Suprapubic skin (tissue), 4 donors: ENCODE results near the gene RBMS1. TPM values are rescaled to one million over a fixed set of nuclear protein-coding genes. Genes with fewer than 3 reads are reported as not detected.

ENCODE experiments used
- DNase-seq, 2 donors: peaks; one replicate each; pipeline ENCODE4 v3.0.0-alpha.2; 2019; ENCODE audit warnings: low spot score in 2 of 2
- H3K27ac ChIP-seq: fragments of 200-600 bp; sonication (generic); one replicate; pipeline ENCODE4 v1.5.1; 2019
- H3K27me3 ChIP-seq: fragments of 200-600 bp; sonication (generic); one replicate; pipeline ENCODE4 v1.5.1; 2019
- H3K36me3 ChIP-seq: fragments of 200-600 bp; sonication (generic); one replicate; pipeline ENCODE4 v1.5.1; 2019
- H3K4me1 ChIP-seq: fragments of 200-600 bp; sonication (generic); one replicate; pipeline ENCODE4 v1.5.1; 2019
- H3K4me3 ChIP-seq: fragments of 200-600 bp; sonication (generic); one replicate; pipeline ENCODE4 v1.5.1; 2019; ENCODE audit warnings: mild to moderate bottlenecking
- H3K9me3 ChIP-seq: fragments of 200-600 bp; sonication (generic); one replicate; pipeline ENCODE4 v1.5.1; 2019
- CTCF ChIP-seq, 2 donors: fragments of 200-600 bp in 1 of 2; fragments of 450-650 bp in 1 of 2; sonication (generic) in 1 of 2; IDR thresholded peaks; one replicate each; pipeline ENCODE4 v1.5.1; 2016 to 2019; ENCODE audit warnings: antibody characterized with exemption in 2 of 2, mild to moderate bottlenecking in 1 of 2, moderate library complexity in 1 of 2
- EP300 ChIP-seq: sonication (generic); formaldehyde crosslinking; IDR thresholded peaks from one replicate; pipeline ENCODE4 v1.6.1; 2017; ENCODE audit warnings: antibody characterized with exemption
- POLR2A ChIP-seq, 2 donors: fragments of 450-650 bp; IDR thresholded peaks; one replicate each; pipeline ENCODE4 v1.6.1; 2017; ENCODE audit warnings: antibody characterized with exemption in 2 of 2, mild to moderate bottlenecking in 2 of 2, moderate library complexity in 2 of 2
- POLR2AphosphoS5 ChIP-seq, 3 donors: sonication (generic); formaldehyde crosslinking; IDR thresholded peaks; one replicate each; pipeline ENCODE4 v1.6.1; 2017; ENCODE audit warnings: antibody characterized with exemption in 3 of 3
- WGBS: methylation state at CpG from one replicate; pipeline ENCODE4 v1.1.5; 2018; 5-methylcytosine and 5-hydroxymethylcytosine counted together
- total RNA-seq, 4 donors: library from RNA; depleted of rRNA; stranded (reverse); fragments of >200 nt; gene quantifications; one replicate each; pipeline ENCODE4 v1.1.0, GENCODE V29; 2016

The RBMS1 gene
- total RNA-seq, 4 donors from 2014 or later = 55.7 to 92.2 (median 62.2) TPM

GRCh38 chr2:160277151-160277550 lies 216.5 kb downstream of the RBMS1 start:
- WGBS = 95% methylated on average over 6 of the region's 6 CpGs
- TF ChIP-seq EP300 (no peak), POLR2AphosphoS5 (IDR thresholded peaks at IDR 0.05) (no peak), POLR2A (IDR thresholded peaks at IDR 0.05) (no peak), CTCF (IDR thresholded peaks at IDR 0.05) (no peak)
- Histone ChIP-seq H3K9me3 (no peaks in the 10 kb centered on the region), H3K27ac (no peak overlapping the region), H3K36me3 (peaks cover 56% of the 10 kb centered on the region), H3K27me3 (no peaks in the 10 kb centered on the region), H3K4me3 (no peak overlapping the region), H3K4me1 (peaks cover 16% of the 10 kb centered on the region)
- DNase-seq = no peak

- H3K27me3 ChIP-seq = no peaks in the 10 kb centered on the region
- DNase-seq = no peak
- peaks cover 55% of the 10 kb centered on the region for H3K36me3 ChIP-seq
- no peak for TF ChIP-seq EP300
- no peak for TF ChIP-seq POLR2AphosphoS5 (IDR thresholded peaks at IDR 0.05)
- TF ChIP-seq CTCF (IDR thresholded peaks at IDR 0.05) = no peak
- TF ChIP-seq POLR2A (IDR thresholded peaks at IDR 0.05) = no peak
- peaks cover 23% of the 10 kb centered on the region for H3K4me1 ChIP-seq
- H3K4me3 ChIP-seq = no peak overlapping the region
- 85% methylated on average over 3 of the region's 3 CpGs for WGBS
- H3K27ac ChIP-seq = no peak overlapping the region
- no peaks in the 10 kb centered on the region for H3K9me3 ChIP-seq
These were observed 218.0 kb downstream of the RBMS1 start for GRCh38 chr2:160275656-160276055.

GRCh38 chr2:160271171-160272086 lies 222.2 kb downstream of the RBMS1 start:
- Histone ChIP-seq H3K36me3 (peaks cover 24% of the 10 kb centered on the region), H3K27ac (peak overlapping the region; percentile 96), H3K9me3 (no peaks in the 10 kb centered on the region), H3K4me1 (peaks cover 25% of the 10 kb centered on the region), H3K4me3 (no peak overlapping the region), H3K27me3 (no peaks in the 10 kb centered on the region)
- 81% methylated on average over 21 of the region's 21 CpGs for WGBS
- no peak for DNase-seq
- no peak for TF ChIP-seq POLR2A (IDR thresholded peaks at IDR 0.05)
- no peak for TF ChIP-seq EP300
- TF ChIP-seq CTCF (IDR thresholded peaks at IDR 0.05) = no peak
- no peak for TF ChIP-seq POLR2AphosphoS5 (IDR thresholded peaks at IDR 0.05)

- 65% methylated on average over 12 of the region's 15 CpGs for WGBS
- no peak for DNase-seq
- no peaks in the 10 kb centered on the region for H3K9me3 ChIP-seq
- peak overlapping the region; percentile 50 for H3K4me3 ChIP-seq
- H3K27ac ChIP-seq = peak overlapping the region; percentile 96
- TF ChIP-seq EP300 (no peak), CTCF (IDR thresholded peaks at IDR 0.05) (no peak)
- H3K27me3 ChIP-seq = no peaks in the 10 kb centered on the region
- H3K36me3 ChIP-seq = peaks cover 16% of the 10 kb centered on the region
- peaks cover 25% of the 10 kb centered on the region for H3K4me1 ChIP-seq
These were observed 223.0 kb downstream of the RBMS1 start for GRCh38 chr2:160270571-160271113.

- Histone ChIP-seq H3K36me3 (peaks cover 14% of the 10 kb centered on the region), H3K27ac (peak overlapping the region; percentile 96), H3K4me3 (peak overlapping the region; percentile 50), H3K9me3 (no peaks in the 10 kb centered on the region), H3K4me1 (peaks cover 25% of the 10 kb centered on the region), H3K27me3 (no peaks in the 10 kb centered on the region)
- DNase-seq = peak; percentile 90 to 91
- peak; percentile 22 to 72 (median 63) for TF ChIP-seq POLR2AphosphoS5 (IDR thresholded peaks at IDR 0.05)
- TF ChIP-seq EP300 = no peak
- TF ChIP-seq POLR2A (IDR thresholded peaks at IDR 0.05) = no peak
- peak; percentile 54 to 81 for TF ChIP-seq CTCF (IDR thresholded peaks at IDR 0.05)
- WGBS = under 1% methylated on average over 26 of the region's 53 CpGs
These were observed 223.6 kb downstream of the RBMS1 start for GRCh38 chr2:160269803-160270570.
